Left ventricle myocardium inferior (tissue), 1 donor: ENCODE results near the gene CYP2C19. TPM values are rescaled to one million over a fixed set of nuclear protein-coding genes. Genes with fewer than 3 reads are reported as not detected.

Source experiments
- DNase-seq: peaks from one replicate; pipeline ENCODE4 v3.0.0-alpha.2; 2020
- H3K27ac ChIP-seq: fragments of 200-600 bp; replicated peaks from 2 replicates; pipeline ENCODE4 v1.8.0; 2021
- H3K27me3 ChIP-seq: fragments of 200-600 bp; 2 replicates; pipeline ENCODE4 v1.8.0; 2021; ENCODE audit warnings: low read depth
- H3K36me3 ChIP-seq: fragments of 200-600 bp; 2 replicates; pipeline ENCODE4 v1.8.0; 2021
- H3K4me1 ChIP-seq: fragments of 200-600 bp; 2 replicates; pipeline ENCODE4 v1.8.0; 2021
- H3K4me3 ChIP-seq: fragments of 200-600 bp; 2 replicates; pipeline ENCODE4 v1.8.0; 2021; ENCODE audit warnings: mild to moderate bottlenecking, moderate library complexity
- H3K9me3 ChIP-seq: fragments of 200-600 bp; replicated peaks from 2 replicates; pipeline ENCODE4 v1.8.0; 2021
- CTCF ChIP-seq: fragments of 200-600 bp; IDR thresholded peaks from 2 replicates; pipeline ENCODE4 v1.8.0; 2021; ENCODE audit warnings: antibody characterized with exemption, mild to moderate bottlenecking, borderline replicate concordance
- intact Hi-C: fragments of 100-400 bp; cut with micrococcal nuclease; formaldehyde crosslinking; loops from one replicate; pipeline ENCODE4 v1.11.0; 2022
- total RNA-seq: library from RNA; stranded (reverse); fragmentation: NEBNext Ultra II Directional; extraction: Animal tissue kit (Norgen Biotek cat#: 25700); gene quantifications from one replicate; pipeline ENCODE4 v1.2.1, GENCODE V29; 2021
- donor health status: DM: no; HTN: yes; CAD: no; lungs with severe emphysema.

The CYP2C19 gene
- total RNA-seq, 1 donor from 2014 or later, result not detected

- H3K27ac ChIP-seq, result no peak overlapping the region
- H3K36me3 ChIP-seq, result no peaks in the 10 kb centered on the region
- no peak for DNase-seq
- TF ChIP-seq CTCF, result no peak
- H3K4me3 ChIP-seq, result no peak overlapping the region
- H3K9me3 ChIP-seq, result peaks cover 7% of the 10 kb centered on the region
- no peaks in the 10 kb centered on the region for H3K27me3 ChIP-seq
- H3K4me1 ChIP-seq, result no peaks in the 10 kb centered on the region
- intact Hi-C loops, result no loop called here
Measured at GRCh38 chr10:94852438-94852837, 90.0 kb downstream of the CYP2C19 start.

- DNase-seq, result no peak
- no peak overlapping the region for H3K27ac ChIP-seq
- no peak overlapping the region for H3K4me3 ChIP-seq
- no peaks in the 10 kb centered on the region for H3K27me3 ChIP-seq
- no peaks in the 10 kb centered on the region for H3K36me3 ChIP-seq
- intact Hi-C loops, result no loop called here
- peaks cover 4% of the 10 kb centered on the region for H3K9me3 ChIP-seq
- H3K4me1 ChIP-seq, result no peaks in the 10 kb centered on the region
- TF ChIP-seq CTCF, result no peak
Measured at GRCh38 chr10:94853065-94853464, 90.6 kb downstream of the CYP2C19 start.

GRCh38 chr10:94858005-94858404 is 95.5 kb downstream of the CYP2C19 start:
- Histone ChIP-seq H3K27me3 (no peaks in the 10 kb centered on the region), H3K4me1 (no peaks in the 10 kb centered on the region), H3K4me3 (no peak overlapping the region), H3K9me3 (peaks cover 16% of the 10 kb centered on the region), H3K27ac (no peak overlapping the region), H3K36me3 (no peaks in the 10 kb centered on the region)
- DNase-seq, result no peak
- intact Hi-C loops, result no loop called here
- no peak for TF ChIP-seq CTCF

GRCh38 chr10:94859086-94859485 is 96.6 kb downstream of the CYP2C19 start:
- no peak for TF ChIP-seq CTCF
- Histone ChIP-seq H3K27ac (no peak overlapping the region), H3K4me3 (no peak overlapping the region), H3K4me1 (no peaks in the 10 kb centered on the region), H3K27me3 (no peaks in the 10 kb centered on the region), H3K9me3 (peaks cover 22% of the 10 kb centered on the region), H3K36me3 (no peaks in the 10 kb centered on the region)
- intact Hi-C loops, result no loop called here
- no peak for DNase-seq

- Histone ChIP-seq H3K27ac (no peak overlapping the region), H3K36me3 (no peaks in the 10 kb centered on the region), H3K27me3 (no peaks in the 10 kb centered on the region), H3K9me3 (peaks cover 11% of the 10 kb centered on the region), H3K4me1 (no peaks in the 10 kb centered on the region), H3K4me3 (no peak overlapping the region)
- no peak for DNase-seq
- intact Hi-C loops, result no loop called here
- no peak for TF ChIP-seq CTCF
Measured at GRCh38 chr10:94878649-94879048, 116.2 kb downstream of the CYP2C19 start.

- Histone ChIP-seq H3K27ac (no peak overlapping the region), H3K4me1 (no peaks in the 10 kb centered on the region), H3K36me3 (no peaks in the 10 kb centered on the region), H3K27me3 (no peaks in the 10 kb centered on the region), H3K9me3 (peaks cover 11% of the 10 kb centered on the region), H3K4me3 (no peak overlapping the region)
- intact Hi-C loops, result no loop called here
- TF ChIP-seq CTCF, result no peak
- DNase-seq, result no peak
Measured at GRCh38 chr10:94879214-94879613, 116.7 kb downstream of the CYP2C19 start.
